HTERT RPE-1 (cell line): ENCODE data around the gene CCT5.
"Not testable (repeated sequence)": the region's sequence is repeated elsewhere in the genome, so short reads cannot be mapped to it uniquely, and the experiment has no call there.

Experiments used
- in situ Hi-C: fragments of 300-500 bp; cut with MboI; formaldehyde crosslinking; loops from 4 replicates; pipeline ENCODE4 v1.14.3; 2020; ENCODE audit warnings: low sequenced_read_pairs

CCT5 gene

GRCh38 chr5:10244342-10244944 is 5.6 kb upstream of the CCT5 start:
- in situ Hi-C loops, result no loop called here

GRCh38 chr5:10246761-10247160 is 3.3 kb upstream of the CCT5 start:
- in situ Hi-C loops, result no loop called here

DNA sequence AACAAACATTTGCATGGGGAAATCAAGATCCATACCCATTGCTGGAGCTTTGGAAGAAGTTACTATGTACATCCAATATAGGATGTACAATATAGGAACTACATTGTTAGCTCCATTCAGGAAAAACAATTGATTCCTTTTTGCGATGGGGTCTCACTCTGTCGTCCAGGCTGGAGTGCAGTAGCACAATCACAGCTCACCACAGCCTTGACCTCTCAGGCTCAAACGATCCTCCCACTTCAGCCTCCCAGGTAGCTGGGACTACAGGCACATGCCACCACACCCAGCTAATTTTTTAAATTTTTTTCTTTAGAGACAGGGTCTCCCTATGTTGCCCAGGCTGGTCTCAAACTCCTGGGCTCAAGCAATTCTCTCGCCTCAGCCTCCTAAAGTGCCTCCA is 2.9 kb upstream of the CCT5 start:
- in situ Hi-C loops, result not testable (repeated sequence)

DNA sequence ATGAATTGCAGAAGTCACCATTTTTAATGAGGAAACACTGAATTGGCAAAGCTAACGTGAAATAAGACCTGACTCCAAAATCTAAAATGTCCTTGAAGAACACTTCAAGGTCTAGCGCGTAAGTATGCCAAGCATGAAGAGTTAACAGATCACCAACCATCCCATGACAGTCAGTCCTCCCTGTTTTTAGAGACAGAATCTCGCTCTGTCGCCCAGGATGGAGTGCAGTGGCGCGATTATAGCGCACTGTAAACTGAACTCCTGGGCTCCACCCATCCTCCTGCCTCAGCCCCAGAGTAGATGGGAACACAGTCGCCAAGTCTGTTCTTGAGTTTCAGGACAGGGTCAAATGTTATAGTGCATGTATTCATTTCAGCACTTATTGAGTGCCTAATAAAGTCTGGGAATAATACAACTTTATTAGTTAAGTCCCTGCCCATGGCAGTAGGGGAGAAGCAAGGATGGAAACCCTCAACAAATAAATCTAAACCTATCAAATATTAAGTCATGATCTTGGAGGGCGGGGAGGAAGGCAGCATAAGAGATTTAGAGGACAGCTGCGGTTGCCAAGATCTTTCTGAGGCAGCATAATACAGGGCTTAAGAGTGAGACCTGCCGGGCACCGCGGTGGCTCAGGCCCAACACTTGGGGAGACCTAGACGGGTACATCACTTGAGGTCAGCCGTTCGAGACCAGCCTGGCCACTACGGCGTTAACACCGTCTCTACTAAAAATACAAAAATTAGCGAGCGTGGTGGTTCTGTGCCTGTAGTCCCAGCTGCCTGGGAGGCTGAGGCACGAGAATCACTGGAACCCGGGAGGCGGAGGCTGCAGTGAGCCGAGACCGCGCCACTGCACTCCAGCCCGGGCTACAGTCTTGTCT is 1.5 kb upstream of the CCT5 start:
- in situ Hi-C loops, result no loop called here

DNA sequence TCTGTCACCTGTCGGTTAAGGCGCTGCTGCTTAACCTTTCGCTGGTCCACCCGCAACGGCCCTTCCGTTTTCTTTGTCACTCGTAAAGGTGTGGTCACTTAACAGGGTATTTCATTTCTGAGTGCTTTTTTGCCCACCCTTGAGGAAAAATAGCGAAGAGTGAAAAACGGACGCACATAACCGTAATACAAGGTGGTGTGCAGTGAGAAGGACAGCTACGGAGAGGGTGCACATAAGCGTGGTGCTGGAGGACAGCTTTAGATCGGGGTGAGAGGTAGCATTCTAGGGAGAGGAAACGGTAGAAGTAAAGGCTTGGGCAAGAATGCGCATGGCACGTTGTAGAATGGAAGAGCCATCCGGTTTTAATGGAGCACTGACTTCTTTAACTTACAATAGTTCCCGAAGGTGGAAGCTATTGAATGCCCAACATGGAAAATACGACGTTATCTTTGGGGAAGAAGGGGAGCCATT is 761 bp downstream of the CCT5 start:
- in situ Hi-C loops, result no loop called here

DNA sequence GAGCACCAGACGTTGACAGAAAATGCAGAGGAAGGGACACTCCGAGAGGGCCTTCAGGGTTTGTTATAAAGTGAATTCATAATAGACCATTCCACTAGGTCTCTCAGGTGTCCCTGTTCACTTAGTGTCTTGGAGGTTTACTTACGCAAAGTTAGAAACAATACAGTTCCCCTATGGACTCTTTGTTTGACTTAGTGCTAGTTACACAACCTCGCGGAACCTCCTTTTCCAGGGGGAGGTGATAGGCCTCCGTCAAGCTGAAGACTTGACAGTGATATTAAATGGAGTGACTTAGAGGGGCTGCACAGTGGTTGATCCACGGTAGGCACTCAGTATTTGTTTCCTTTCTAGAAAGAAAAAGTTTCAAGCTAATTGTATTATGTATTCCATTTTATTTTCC is 1.3 kb downstream of the CCT5 start:
- in situ Hi-C loops, result no loop called here

DNA sequence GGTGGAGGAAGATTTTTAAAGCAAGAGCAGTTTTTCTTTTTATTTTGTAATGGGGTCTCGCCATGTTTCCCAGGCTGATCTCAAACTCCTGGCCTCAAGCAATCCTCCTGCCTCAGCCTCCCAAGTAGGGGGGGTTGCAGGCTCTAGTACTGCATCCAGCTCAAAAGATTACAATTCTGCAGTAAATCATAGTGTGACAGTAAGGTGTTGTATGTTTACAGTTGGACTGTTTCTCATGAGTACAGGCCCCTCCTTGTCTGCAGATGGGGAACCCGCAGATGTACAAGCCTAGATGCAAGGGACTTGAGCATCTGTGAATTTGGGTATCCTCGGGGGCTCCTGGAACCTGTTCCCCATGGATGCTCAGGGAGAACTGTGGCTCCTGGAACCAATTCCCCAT is 3.3 kb downstream of the CCT5 start:
- in situ Hi-C loops, result no loop called here

- in situ Hi-C loops, result no loop called here
These were observed 4.6 kb downstream of the CCT5 start for GRCh38 chr5:10254686-10255085.

DNA sequence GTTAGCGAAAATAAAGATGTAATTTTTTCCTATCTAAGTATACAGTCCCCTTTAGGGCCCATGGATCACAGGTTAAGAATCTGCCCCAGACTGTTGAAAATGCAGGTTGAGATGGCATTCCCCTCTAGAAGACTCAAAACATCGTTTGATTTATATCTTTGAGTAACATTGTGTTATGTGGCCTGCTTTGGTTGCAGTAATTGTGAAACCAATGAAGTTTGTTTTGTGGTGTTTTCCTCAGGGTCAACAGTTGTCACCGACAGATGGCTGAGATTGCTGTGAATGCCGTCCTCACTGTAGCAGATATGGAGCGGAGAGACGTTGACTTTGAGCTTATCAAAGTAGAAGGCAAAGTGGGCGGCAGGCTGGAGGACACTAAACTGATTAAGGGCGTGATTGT is 7.8 kb downstream of the CCT5 start:
- in situ Hi-C loops, result no loop called here

DNA sequence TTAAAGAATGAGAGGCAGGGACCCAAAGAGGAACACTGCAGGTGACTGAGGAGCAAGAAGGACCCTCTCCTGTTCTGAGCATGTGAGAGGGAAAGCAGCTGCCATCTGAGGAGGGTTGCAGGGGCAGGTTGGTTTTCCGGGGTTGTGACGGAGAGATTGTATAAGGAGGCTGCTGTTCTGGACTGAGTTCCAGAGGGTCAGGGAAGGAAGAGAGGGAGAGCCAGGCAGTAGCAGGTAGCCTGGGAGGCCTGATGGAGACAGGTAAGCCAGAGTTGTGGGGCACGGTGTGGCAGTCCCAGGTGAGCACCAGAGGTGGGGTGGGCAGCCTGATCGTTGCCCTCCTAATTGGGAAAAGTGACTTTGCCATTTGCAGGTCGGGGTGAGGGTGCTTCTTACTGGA is 9.8 kb downstream of the CCT5 start:
- in situ Hi-C loops, result no loop called here

GRCh38 chr5:10261065-10261464 is 11.0 kb downstream of the CCT5 start:
- in situ Hi-C loops, result no loop called here

- in situ Hi-C loops, result no loop called here
These were observed 12.2 kb downstream of the CCT5 start for GRCh38 chr5:10262121-10262774.

DNA sequence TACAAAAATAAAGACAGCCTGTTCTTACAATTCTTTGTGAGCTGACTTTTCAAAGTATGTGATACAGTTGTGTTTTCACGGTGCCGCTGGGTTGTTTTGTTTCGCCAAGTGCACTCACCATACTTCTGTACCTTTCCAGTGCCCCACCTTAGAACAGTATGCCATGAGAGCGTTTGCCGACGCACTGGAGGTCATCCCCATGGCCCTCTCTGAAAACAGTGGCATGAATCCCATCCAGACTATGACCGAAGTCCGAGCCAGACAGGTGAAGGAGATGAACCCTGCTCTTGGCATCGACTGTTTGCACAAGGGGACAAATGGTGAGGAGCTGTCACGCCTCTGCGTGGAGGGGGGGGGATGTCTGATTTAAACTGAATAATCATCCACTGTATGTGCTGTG is 12.9 kb downstream of the CCT5 start:
- in situ Hi-C loops, result no loop called here

- in situ Hi-C loops, result no loop called here
These were observed 14.5 kb downstream of the CCT5 start for GRCh38 chr5:10264604-10265003.

DNA sequence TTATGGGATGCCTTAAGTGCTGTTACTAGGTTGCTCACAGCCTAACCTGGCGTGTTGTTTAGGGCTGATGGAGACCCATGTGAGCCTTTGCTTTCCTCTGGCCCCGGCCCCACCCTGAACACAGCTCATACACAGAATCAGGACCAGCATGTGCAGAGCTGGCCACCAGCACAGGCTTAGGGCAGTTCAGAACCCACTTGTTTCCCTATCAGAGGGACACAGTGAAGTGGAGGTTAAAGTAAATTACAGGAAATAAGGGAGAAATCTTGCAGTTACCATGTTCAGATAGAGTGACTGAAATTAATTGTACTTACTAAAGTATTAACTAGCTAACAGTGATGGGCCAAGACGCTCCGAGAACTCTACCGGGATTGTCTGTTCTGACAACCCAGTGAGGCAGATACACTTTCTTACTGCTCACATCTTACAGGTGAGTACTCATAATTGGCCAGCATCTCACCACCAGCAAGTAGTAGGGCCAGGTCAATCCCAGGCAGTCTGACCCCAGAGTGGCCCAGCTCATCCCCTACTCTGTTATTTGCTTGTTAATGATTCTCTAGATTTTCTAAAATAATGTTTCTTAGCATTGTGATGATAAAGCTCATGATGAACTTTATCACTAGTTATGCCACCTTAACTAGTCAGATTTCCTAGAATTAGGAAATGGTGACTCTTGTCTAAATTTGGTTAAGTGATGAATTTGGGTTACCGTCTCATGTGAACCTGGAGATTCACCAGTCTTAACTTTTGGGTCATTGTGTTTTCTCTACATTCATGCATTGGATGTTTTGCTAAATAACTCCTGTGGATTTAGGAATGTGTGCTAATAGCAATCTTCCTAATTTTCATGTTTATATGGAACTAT is 15.4 kb downstream of the CCT5 start:
- in situ Hi-C loops, result no loop called here

- in situ Hi-C loops, result no loop called here
These were observed 16.1 kb downstream of the CCT5 start for GRCh38 chr5:10266137-10266536.

DNA sequence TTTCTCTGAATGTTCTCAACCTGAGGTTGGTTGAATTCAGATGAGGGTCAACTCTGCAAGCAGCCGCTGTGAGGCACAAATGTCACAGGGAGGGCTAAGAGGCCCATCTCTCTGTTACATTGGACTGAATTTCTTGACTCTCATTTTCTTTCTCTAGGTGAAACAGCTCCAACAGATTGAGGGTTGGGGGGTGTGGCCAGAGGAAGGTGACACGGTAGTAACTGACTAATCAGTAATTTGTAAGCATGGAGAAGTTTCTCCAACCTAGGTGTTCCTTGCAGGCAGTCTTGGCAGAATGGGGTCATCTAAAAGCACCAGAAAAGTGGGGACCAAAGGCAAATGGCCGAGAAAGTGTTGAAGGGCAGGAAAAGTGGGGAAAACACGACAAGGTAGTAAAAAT is 16.8 kb downstream of the CCT5 start:
- in situ Hi-C loops, result no loop called here

GRCh38 chr5:10268100-10268499 is 18.0 kb downstream of the CCT5 start:
- in situ Hi-C loops, result no loop called here

DNA sequence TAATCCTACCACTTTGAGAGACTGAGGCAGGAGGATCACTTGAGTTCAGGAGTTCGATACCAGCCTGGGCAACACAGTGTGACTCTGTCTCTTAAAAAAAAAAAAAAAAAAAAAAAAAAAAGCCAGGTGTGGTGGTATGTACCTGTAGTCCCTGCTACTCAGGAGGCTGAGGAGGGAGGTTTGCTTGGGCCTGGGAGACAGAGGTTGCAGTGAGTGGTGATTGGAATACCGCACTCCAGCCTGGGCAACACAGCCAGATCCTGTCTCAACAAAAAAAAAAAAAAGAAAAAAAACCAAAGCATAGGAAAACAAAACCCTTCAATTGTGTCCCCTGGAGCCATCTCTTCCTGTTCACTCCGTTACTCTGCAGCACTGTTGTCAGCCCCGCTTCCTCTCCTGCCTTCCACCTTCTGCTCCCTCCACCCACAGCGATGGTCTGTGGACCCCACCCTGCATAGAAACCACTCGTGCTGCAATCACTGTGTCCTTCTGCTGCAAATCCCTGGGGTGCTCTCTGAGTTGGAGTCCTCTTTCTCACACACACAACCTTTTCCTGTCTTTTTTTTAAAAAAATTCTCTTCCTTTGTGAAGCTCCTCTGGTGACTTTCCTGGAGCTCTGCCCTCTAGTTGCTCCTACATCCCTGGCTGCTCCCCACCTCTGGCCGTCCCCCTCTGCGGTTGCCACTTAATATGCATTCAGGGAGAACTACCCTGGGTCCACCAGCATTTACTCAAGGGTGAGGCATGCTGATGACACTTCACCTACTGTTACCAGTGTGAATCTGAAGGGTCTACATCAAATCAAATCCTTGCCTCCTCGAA is 22.2 kb downstream of the CCT5 start:
- in situ Hi-C loops, result no loop called here

DNA sequence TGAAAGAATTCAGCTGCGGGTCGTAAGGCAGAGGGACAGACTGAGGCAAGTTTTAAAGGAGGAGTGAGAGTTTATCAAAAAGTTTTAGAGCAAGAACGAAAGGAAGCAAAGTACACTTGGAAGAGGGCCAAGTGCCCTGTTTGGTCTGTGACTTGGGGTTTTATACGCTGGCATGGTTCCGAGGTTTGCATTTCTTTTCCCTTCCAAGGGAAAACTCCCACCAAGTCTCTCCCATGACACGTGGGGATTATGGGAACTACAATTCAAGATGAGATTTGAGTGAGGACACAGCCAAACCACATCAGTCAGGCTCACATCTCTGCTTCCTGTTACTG is 22.8 kb downstream of the CCT5 start:
- in situ Hi-C loops, result not testable (repeated sequence)
